Glutamatergic neuron (in vitro differentiated cells): ENCODE data around the gene MNX1. TPM values are rescaled to one million over a fixed set of nuclear protein-coding genes. Genes with fewer than 3 reads are reported as not detected.

Experiments
- DNase-seq: peaks from one replicate; pipeline ENCODE4 v3.0.0; 2022
- H3K27ac Mint-ChIP-seq: one replicate; pipeline ENCODE4 v1.8.0; 2020; ENCODE audit warnings: mild to moderate bottlenecking, mixed read lengths, inconsistent platforms; ENCODE audit not compliant: unreplicated experiment
- H3K27me3 Mint-ChIP-seq: one replicate; pipeline ENCODE4 v1.8.0; 2020; ENCODE audit warnings: mild to moderate bottlenecking, moderate library complexity, mixed read lengths, inconsistent platforms; ENCODE audit not compliant: unreplicated experiment
- H3K36me3 Mint-ChIP-seq: one replicate; pipeline ENCODE4 v1.8.0; 2020; ENCODE audit warnings: mild to moderate bottlenecking, mixed read lengths, inconsistent platforms; ENCODE audit not compliant: unreplicated experiment
- H3K4me1 Mint-ChIP-seq: one replicate; pipeline ENCODE4 v1.8.0; 2020; ENCODE audit warnings: mild to moderate bottlenecking, low read depth, mixed read lengths, inconsistent platforms; ENCODE audit not compliant: unreplicated experiment
- H3K4me3 Mint-ChIP-seq: one replicate; pipeline ENCODE4 v1.8.0; 2020; ENCODE audit warnings: mild to moderate bottlenecking, mixed read lengths, inconsistent platforms; ENCODE audit not compliant: unreplicated experiment
- H3K9me3 Mint-ChIP-seq: one replicate; pipeline ENCODE4 v1.8.0; 2020; ENCODE audit warnings: mild to moderate bottlenecking, moderate library complexity, mixed read lengths, inconsistent platforms; ENCODE audit not compliant: unreplicated experiment
- CTCF ChIP-seq: fragments of 200-600 bp; sonication (generic); IDR thresholded peaks from one replicate; pipeline ENCODE4 v1.5.0; 2021; ENCODE audit not compliant: partially characterized antibody, unreplicated experiment
- total RNA-seq: library from RNA; stranded (reverse); fragmentation: NEBNext Ultra II Directional; extraction: Animal tissue kit (Norgen Biotek cat#: 25700); gene quantifications from one replicate; pipeline ENCODE4 v1.2.1, GENCODE V29; 2021; ENCODE audit not compliant: unreplicated experiment

Gene MNX1
- total RNA-seq, 1 donor from 2014 or later, result 0.59 TPM

GRCh38 chr7:157033483-157034473 lies 23.3 kb upstream of the MNX1 start:
- Mint-ChIP-seq H3K9me3 (peaks cover 4% of the 10 kb centered on the region), H3K4me1 (no peaks in the 10 kb centered on the region), H3K36me3 (peaks cover 14% of the 10 kb centered on the region), H3K4me3 (no peak overlapping the region), H3K27me3 (peaks cover 8% of the 10 kb centered on the region), H3K27ac (no peak overlapping the region)
- TF ChIP-seq CTCF, result no peak
- DNase-seq, result no peak

GRCh38 chr7:157032644-157033482 lies 22.4 kb upstream of the MNX1 start:
- H3K4me3 Mint-ChIP-seq, result no peak overlapping the region
- H3K9me3 Mint-ChIP-seq, result peaks cover 4% of the 10 kb centered on the region
- H3K27ac Mint-ChIP-seq, result no peak overlapping the region
- peaks cover 14% of the 10 kb centered on the region for H3K36me3 Mint-ChIP-seq
- no peaks in the 10 kb centered on the region for H3K4me1 Mint-ChIP-seq
- H3K27me3 Mint-ChIP-seq, result peaks cover 8% of the 10 kb centered on the region
- no peak for TF ChIP-seq CTCF
- no peak for DNase-seq

GRCh38 chr7:157032128-157032527 lies 21.7 kb upstream of the MNX1 start:
- no peaks in the 10 kb centered on the region for H3K4me1 Mint-ChIP-seq
- no peak overlapping the region for H3K27ac Mint-ChIP-seq

GRCh38 chr7:157028199-157028903 lies 17.9 kb upstream of the MNX1 start:
- H3K9me3 Mint-ChIP-seq, result peaks cover 5% of the 10 kb centered on the region
- peaks cover 19% of the 10 kb centered on the region for H3K27me3 Mint-ChIP-seq
- H3K4me3 Mint-ChIP-seq, result no peak overlapping the region
- H3K36me3 Mint-ChIP-seq, result no peaks in the 10 kb centered on the region
- H3K4me1 Mint-ChIP-seq, result no peaks in the 10 kb centered on the region
- TF ChIP-seq CTCF, result no peak
- DNase-seq, result no peak
- no peak overlapping the region for H3K27ac Mint-ChIP-seq

More at GRCh38 chr7:157032128-157032527, 21.7 kb upstream of the MNX1 start:
- H3K36me3 Mint-ChIP-seq, result peaks cover 14% of the 10 kb centered on the region
- peaks cover 4% of the 10 kb centered on the region for H3K9me3 Mint-ChIP-seq
- no peak for DNase-seq
- peaks cover 10% of the 10 kb centered on the region for H3K27me3 Mint-ChIP-seq
- H3K4me3 Mint-ChIP-seq, result no peak overlapping the region
- no peak for TF ChIP-seq CTCF
